Lower lobe of right lung (tissue), 2 donors: ENCODE measurements around the gene FMO3. TPM values are rescaled to one million over a fixed set of nuclear protein-coding genes. Genes with fewer than 3 reads are reported as not detected.

ENCODE experiments used
- ATAC-seq, 2 donors: fragments of 200-7000 bp; cut with Tn5 transposase; one replicate each; pipeline ENCODE4 v1.9.1; 2020 to 2022; ENCODE audit warnings: mild to moderate bottlenecking in 2 of 2, moderate library complexity in 2 of 2
- DNase-seq: peaks from one replicate; pipeline ENCODE4 v3.0.0-alpha.2; 2020
- H3K27ac ChIP-seq: fragments of 200-600 bp; one replicate; pipeline ENCODE4 v1.8.0; 2022
- H3K27me3 ChIP-seq: fragments of 200-600 bp; one replicate; pipeline ENCODE4 v1.8.0; 2022; ENCODE audit warnings: low read depth
- H3K36me3 ChIP-seq: fragments of 200-600 bp; one replicate; pipeline ENCODE4 v1.8.0; 2022; ENCODE audit warnings: mild to moderate bottlenecking
- H3K4me1 ChIP-seq: fragments of 200-600 bp; one replicate; pipeline ENCODE4 v1.8.0; 2022
- H3K4me3 ChIP-seq: fragments of 200-600 bp; one replicate; pipeline ENCODE4 v1.8.0; 2022; ENCODE audit warnings: mild to moderate bottlenecking
- H3K9me3 ChIP-seq: fragments of 200-600 bp; one replicate; pipeline ENCODE4 v1.8.0; 2022
- intact Hi-C: fragments of 100-400 bp; cut with DNase I; formaldehyde crosslinking; loops from one replicate; pipeline ENCODE4 v1.11.0; 2022
- total RNA-seq: library from RNA; stranded (reverse); fragmentation: NEBNext Ultra II Directional; extraction: Animal tissue kit (Norgen Biotek cat#: 25700); gene quantifications from one replicate; pipeline ENCODE4 v1.2.1, GENCODE V29; 2021
- TF ChIP-seq, protein P1 (sequence below): fragments of 200-600 bp; IDR thresholded peaks from one replicate; pipeline ENCODE4 v1.8.0; 2022; ENCODE audit warnings: antibody characterized with exemption, mild to moderate bottlenecking
- donor health status: DM: no; HTN: yes; CAD: no; lungs with severe emphysema.

The FMO3 gene
- total RNA-seq, 1 donor from 2014 or later, result 13.4 TPM

DNA sequence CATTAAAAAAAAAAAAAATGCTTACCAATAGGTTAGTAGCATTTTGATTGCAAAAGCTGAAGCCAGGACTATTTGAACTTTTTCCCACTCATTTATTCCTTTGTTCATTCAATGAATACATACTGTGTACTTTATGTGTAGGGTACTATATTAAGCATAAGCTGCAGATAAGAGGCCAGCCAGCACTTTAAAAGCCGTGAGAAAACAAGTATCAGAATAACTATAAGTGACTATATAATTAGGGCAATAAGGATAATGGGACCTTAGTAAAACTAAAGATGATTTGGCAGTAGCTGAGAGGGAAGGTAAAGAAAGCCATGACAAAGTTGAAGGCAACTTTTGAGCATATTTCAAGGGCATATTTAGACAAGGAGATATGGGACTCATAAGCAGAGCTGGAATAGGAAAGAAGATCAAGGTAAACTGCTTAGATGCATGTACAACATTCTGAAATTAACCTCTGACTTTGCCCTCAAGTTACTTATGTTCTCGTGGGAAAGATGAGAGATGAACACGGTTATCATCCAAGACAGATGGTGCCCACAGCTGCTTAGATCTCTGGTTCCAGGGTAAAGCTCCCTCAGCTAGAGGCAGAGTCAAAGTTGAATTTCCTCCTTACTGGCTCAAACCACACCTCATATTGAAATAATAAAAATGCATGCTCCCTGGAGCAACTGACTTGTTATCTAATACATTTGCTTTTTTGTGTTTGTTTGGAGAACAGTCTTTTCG, 50.4 kb downstream of the FMO3 start:
- no peaks in the 10 kb centered on the region for H3K9me3 ChIP-seq
- TF ChIP-seq, protein P1, sequence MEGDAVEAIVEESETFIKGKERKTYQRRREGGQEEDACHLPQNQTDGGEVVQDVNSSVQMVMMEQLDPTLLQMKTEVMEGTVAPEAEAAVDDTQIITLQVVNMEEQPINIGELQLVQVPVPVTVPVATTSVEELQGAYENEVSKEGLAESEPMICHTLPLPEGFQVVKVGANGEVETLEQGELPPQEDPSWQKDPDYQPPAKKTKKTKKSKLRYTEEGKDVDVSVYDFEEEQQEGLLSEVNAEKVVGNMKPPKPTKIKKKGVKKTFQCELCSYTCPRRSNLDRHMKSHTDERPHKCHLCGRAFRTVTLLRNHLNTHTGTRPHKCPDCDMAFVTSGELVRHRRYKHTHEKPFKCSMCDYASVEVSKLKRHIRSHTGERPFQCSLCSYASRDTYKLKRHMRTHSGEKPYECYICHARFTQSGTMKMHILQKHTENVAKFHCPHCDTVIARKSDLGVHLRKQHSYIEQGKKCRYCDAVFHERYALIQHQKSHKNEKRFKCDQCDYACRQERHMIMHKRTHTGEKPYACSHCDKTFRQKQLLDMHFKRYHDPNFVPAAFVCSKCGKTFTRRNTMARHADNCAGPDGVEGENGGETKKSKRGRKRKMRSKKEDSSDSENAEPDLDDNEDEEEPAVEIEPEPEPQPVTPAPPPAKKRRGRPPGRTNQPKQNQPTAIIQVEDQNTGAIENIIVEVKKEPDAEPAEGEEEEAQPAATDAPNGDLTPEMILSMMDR, result no peak
- H3K4me3 ChIP-seq, result no peak overlapping the region
- H3K36me3 ChIP-seq, result no peaks in the 10 kb centered on the region
- peaks cover 15% of the 10 kb centered on the region for H3K4me1 ChIP-seq
- H3K27ac ChIP-seq, result peak overlapping the region; percentile 37
- DNase-seq (no peak), ATAC-seq (no peak)
- no peaks in the 10 kb centered on the region for H3K27me3 ChIP-seq
- intact Hi-C loops, result no loop called here

DNA sequence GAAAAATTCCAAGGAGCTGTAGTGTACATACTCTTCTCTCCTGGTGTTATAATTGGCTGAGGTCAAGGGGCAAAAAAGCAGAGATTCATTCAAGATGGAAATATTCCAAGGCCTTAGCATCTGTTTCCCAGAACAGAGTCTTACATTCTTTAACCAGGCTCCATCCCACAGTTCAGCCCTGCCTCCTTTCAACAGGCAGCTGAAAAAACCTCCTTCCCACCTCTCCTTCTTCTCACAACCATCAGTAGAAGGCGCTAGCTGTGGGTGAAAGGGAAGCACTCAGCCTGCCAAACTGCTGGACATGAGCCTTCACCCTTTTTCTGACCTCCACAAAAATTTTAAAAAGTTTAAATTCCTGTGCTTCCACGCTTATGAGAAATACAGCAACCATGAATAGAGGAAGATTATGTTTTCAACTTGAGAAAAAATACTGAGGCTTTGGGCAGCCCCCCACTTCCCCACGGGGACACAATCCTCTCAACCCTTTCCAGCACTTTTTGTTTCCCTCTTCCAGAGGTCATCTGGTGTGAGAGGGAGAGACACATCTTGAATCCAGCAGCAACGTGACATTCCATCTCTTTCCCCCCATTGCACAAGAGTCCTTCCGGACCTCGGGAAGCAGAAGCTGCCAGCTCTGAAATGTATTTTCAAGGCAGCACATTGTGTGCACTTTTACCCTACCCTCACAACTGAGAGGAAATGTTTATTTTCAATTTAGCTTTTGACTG, 51.1 kb downstream of the FMO3 start:
- H3K36me3 ChIP-seq, result no peaks in the 10 kb centered on the region
- H3K9me3 ChIP-seq, result no peaks in the 10 kb centered on the region
- peak overlapping the region; percentile 12 for H3K4me3 ChIP-seq
- TF ChIP-seq, protein P1, result no peak
- no peak for DNase-seq
- H3K27me3 ChIP-seq, result no peaks in the 10 kb centered on the region
- peaks cover 15% of the 10 kb centered on the region for H3K4me1 ChIP-seq
- H3K27ac ChIP-seq, result peak overlapping the region; percentile 81
- peak; percentile 86 for ATAC-seq
- intact Hi-C loops, result no loop called here

GRCh38 chr1:171142416-171143385, 52.0 kb downstream of the FMO3 start:
- ATAC-seq, result peak; percentile 79
- H3K4me1 ChIP-seq, result peaks cover 15% of the 10 kb centered on the region
- H3K27ac ChIP-seq, result peak overlapping the region; percentile 81
- H3K9me3 ChIP-seq, result no peaks in the 10 kb centered on the region
- TF ChIP-seq, protein P1, result no peak
- no peaks in the 10 kb centered on the region for H3K27me3 ChIP-seq
- intact Hi-C loops, result no loop called here
- no peak for DNase-seq
- H3K36me3 ChIP-seq, result no peaks in the 10 kb centered on the region
- peak overlapping the region; percentile 12 for H3K4me3 ChIP-seq

DNA sequence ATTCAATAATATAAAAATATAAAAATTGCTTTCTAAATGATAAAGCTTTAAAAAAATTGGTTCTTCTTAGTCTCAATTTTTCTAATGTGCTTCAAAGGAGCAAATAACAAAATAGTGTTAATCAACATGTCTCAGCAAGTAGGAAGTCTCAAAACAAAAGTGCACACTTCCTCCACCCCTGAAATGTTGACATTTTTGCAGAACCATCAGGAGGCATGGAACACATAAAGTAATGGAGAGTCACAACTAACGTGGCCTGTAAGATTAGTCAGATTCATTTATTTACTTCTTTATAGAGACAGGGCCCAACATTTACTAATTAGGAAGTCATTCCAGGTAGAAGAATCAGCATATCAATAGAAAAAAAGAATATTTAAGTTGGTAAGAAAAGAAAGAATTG, 59.5 kb downstream of the FMO3 start:
- Histone ChIP-seq H3K27ac (no peak overlapping the region), H3K9me3 (no peaks in the 10 kb centered on the region), H3K36me3 (no peaks in the 10 kb centered on the region), H3K4me1 (no peaks in the 10 kb centered on the region), H3K4me3 (no peak overlapping the region), H3K27me3 (no peaks in the 10 kb centered on the region)
- intact Hi-C loops, result no loop called here
- DNase-seq, result no peak
- TF ChIP-seq, protein P1, result no peak
- ATAC-seq, result no peak

GRCh38 chr1:171152549-171152948, 61.8 kb downstream of the FMO3 start:
- Histone ChIP-seq H3K36me3 (no peaks in the 10 kb centered on the region), H3K4me3 (no peak overlapping the region), H3K27ac (no peak overlapping the region), H3K9me3 (no peaks in the 10 kb centered on the region), H3K4me1 (no peaks in the 10 kb centered on the region), H3K27me3 (no peaks in the 10 kb centered on the region)
- intact Hi-C loops, result no loop called here
- TF ChIP-seq, protein P1, result no peak
- ATAC-seq, result no peak
- DNase-seq, result no peak
